ENCODE data around the gene MACROD1. TPM values are rescaled to one million over a fixed set of nuclear protein-coding genes. Genes with fewer than 3 reads are reported as not detected.

Gene MACROD1
- total and polyA plus RNA-seq, 2 experiments from 2014 or later: 21.2 to 29.8 TPM

- 95% methylated on average over 9 of the region's 9 CpGs for whole genome bisulfite sequencing (ENCODE audit: low lambda C conversion rate, missing lambda C conversion rate)
- Histone ChIP-seq H3K9me2 (replicated peaks; ENCODE audit: insufficient read depth) (no peaks in the 10 kb centered on the region), H3K27ac (no peak overlapping the region), H4K20me1 (ENCODE audit: insufficient read depth, poor library complexity, severe bottlenecking) (no peaks in the 10 kb centered on the region), H3K4me3 (no peak overlapping the region), H2AFZ (no peak overlapping the region), H3K4me1 (ENCODE audit: insufficient read depth) (peaks cover 8% of the 10 kb centered on the region), H3K9me3 (ENCODE audit: low read depth) (no peaks in the 10 kb centered on the region), H3K4me2 (no peak overlapping the region), H3K27me3 (no peaks in the 10 kb centered on the region), H3K79me2 (no peaks in the 10 kb centered on the region), H3K36me3 (replicated peaks; ENCODE audit: insufficient read depth, low read depth) (no peaks in the 10 kb centered on the region)
- TF ChIP-seq CTCF (IDR thresholded peaks at IDR 0.05; ENCODE audit: poor library complexity) (no peak), EZH2phosphoT487 (IDR thresholded peaks at IDR 0.05; ENCODE audit: low read depth, severe bottlenecking, unreplicated experiment) (no peak), EZH2 (IDR thresholded peaks at IDR 0.05; ENCODE audit: borderline replicate concordance) (no peak)
- DNase-seq (ENCODE audit: low spot score): no peak
Measured at GRCh38 chr11:64107303-64107702, 58.6 kb downstream of the MACROD1 start.

- Histone ChIP-seq H2AFZ (no peak overlapping the region), H3K4me1 (ENCODE audit: insufficient read depth) (peaks cover 13% of the 10 kb centered on the region), H3K4me2 (no peak overlapping the region), H3K4me3 (no peak overlapping the region), H3K79me2 (no peaks in the 10 kb centered on the region), H3K9me3 (ENCODE audit: low read depth) (no peaks in the 10 kb centered on the region), H3K9me2 (replicated peaks; ENCODE audit: insufficient read depth) (no peaks in the 10 kb centered on the region), H3K27ac (no peak overlapping the region), H4K20me1 (ENCODE audit: insufficient read depth, poor library complexity, severe bottlenecking) (no peaks in the 10 kb centered on the region), H3K36me3 (replicated peaks; ENCODE audit: insufficient read depth, low read depth) (no peaks in the 10 kb centered on the region), H3K27me3 (no peaks in the 10 kb centered on the region)
- TF ChIP-seq CTCF (IDR thresholded peaks at IDR 0.05; ENCODE audit: poor library complexity) (no peak), EZH2phosphoT487 (IDR thresholded peaks at IDR 0.05; ENCODE audit: low read depth, severe bottlenecking, unreplicated experiment) (no peak), EZH2 (IDR thresholded peaks at IDR 0.05; ENCODE audit: borderline replicate concordance) (no peak)
- 94% methylated on average over 5 of the region's 5 CpGs for WGBS (ENCODE audit: low lambda C conversion rate, missing lambda C conversion rate)
- no peak for DNase-seq (ENCODE audit: low spot score)
Measured at GRCh38 chr11:64104632-64105031, 61.3 kb downstream of the MACROD1 start.

DNA sequence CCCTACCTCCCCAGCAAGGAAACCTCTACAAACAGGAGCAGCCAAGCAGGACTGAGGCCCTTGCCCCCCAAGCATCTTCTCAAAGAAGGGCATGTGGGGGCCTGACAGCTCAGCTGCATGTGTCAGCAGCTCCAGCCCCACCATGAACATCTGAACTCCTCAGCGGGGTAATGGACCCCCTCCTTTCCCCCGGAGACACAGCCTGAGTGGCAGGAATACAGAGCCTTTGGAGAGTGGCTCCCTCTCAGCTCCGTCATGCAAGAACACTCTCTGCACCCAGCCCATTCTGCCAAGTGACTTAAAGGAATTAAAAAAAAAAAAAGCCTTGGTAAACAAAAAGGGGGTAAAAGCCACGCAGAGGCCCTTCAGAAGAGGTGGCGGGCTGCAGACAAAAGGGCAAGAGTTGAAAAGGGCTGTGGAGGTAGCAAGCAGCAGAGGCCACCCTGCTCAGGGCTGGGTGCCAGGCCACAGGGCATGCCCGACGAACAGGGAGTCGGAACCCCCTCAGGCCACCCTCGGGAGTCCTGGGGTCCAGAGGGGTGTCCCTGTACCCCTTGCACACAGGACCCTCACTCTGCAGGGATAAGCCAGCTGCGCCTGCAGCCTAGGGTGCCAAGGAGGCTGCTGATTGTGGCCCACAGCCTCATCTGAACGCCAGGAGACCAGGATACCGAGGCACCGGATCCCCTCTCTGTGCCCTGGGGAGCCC is 62.5 kb downstream of the MACROD1 start:
- H3K9me2 ChIP-seq (replicated peaks; ENCODE audit: insufficient read depth): no peaks in the 10 kb centered on the region
- no peak overlapping the region for H2AFZ ChIP-seq
- H3K27me3 ChIP-seq: no peaks in the 10 kb centered on the region
- H3K4me2 ChIP-seq: no peak overlapping the region
- H3K36me3 ChIP-seq (replicated peaks; ENCODE audit: insufficient read depth, low read depth): no peaks in the 10 kb centered on the region
- 73% methylated on average over 13 of the region's 13 CpGs for WGBS (ENCODE audit: low lambda C conversion rate, missing lambda C conversion rate)
- peaks cover 13% of the 10 kb centered on the region for H3K4me1 ChIP-seq (ENCODE audit: insufficient read depth)
- no peaks in the 10 kb centered on the region for H3K79me2 ChIP-seq
- no peak overlapping the region for H3K27ac ChIP-seq
- TF ChIP-seq EZH2 (IDR thresholded peaks at IDR 0.05; ENCODE audit: borderline replicate concordance) (no peak), CTCF (IDR thresholded peaks at IDR 0.05; ENCODE audit: poor library complexity) (no peak), EZH2phosphoT487 (IDR thresholded peaks at IDR 0.05; ENCODE audit: low read depth, severe bottlenecking, unreplicated experiment) (no peak)
- no peaks in the 10 kb centered on the region for H3K9me3 ChIP-seq (ENCODE audit: low read depth)
- no peak overlapping the region for H3K4me3 ChIP-seq
- no peaks in the 10 kb centered on the region for H4K20me1 ChIP-seq (ENCODE audit: insufficient read depth, poor library complexity, severe bottlenecking)
- no peak for DNase-seq (ENCODE audit: low spot score)

Data from hepatocyte (in vitro differentiated cells).